IMR-90 (cell line): ENCODE data around the gene NFKB1. TPM values are rescaled to one million over a fixed set of nuclear protein-coding genes. Genes with fewer than 3 reads are reported as not detected.
A peak's percentile ranks its signal among the peaks of the same experiment; 100 is the strongest.

Experiments
- ATAC-seq: fragments of 200-7000 bp; cut with Tn5 transposase; 2 replicates; pipeline ENCODE4 v1.9.1; 2020; ENCODE audit warnings: low read depth, mild to moderate bottlenecking, moderate library complexity
- BruUV-seq: library from RNA; stranded (reverse); fragments of 400-500 nt; replicated peaks from 2 replicates; lab custom pipeline; 2021; lab: Mats Ljungman, UMichigan
- CTCF ChIA-PET: fragments of 300-600 bp; formaldehyde crosslinking; extraction: SDS; loops from one replicate; lab custom pipeline; 2021; ENCODE audit warnings: antibody characterized with exemption; lab: Yijun Ruan, JAX
- POLR2A ChIA-PET: fragments of 300-600 bp; sonication (Branson Sonifier 250); formaldehyde crosslinking; loops from one replicate; lab custom pipeline; 2022; ENCODE audit warnings: antibody characterized with exemption; ENCODE audit not compliant: unreplicated experiment; lab: Charles Lee
- DNase-seq: peaks from one replicate; pipeline ENCODE4 v3.0.0; 2013
- H2AFZ ChIP-seq: replicated peaks from 2 replicates; pipeline ENCODE3; 2013; ENCODE audit warnings: low read length, mild to moderate bottlenecking; ENCODE audit not compliant: poor library complexity
- H2AK5ac ChIP-seq: 2 replicates; pipeline ENCODE4 v1.6.1; 2013; ENCODE audit warnings: low read depth, low read length, inconsistent platforms
- H2AK9ac ChIP-seq: replicated peaks from 2 replicates; pipeline ENCODE3; 2013; ENCODE audit warnings: mild to moderate bottlenecking, low read depth, low read length, moderate library complexity; ENCODE audit not compliant: poor library complexity
- H2BK120ac ChIP-seq: 2 replicates; pipeline ENCODE4 v1.6.1; 2013; ENCODE audit warnings: low read depth, low read length, inconsistent platforms
- H2BK15ac ChIP-seq: 3 replicates; pipeline ENCODE4 v1.6.1; 2013; ENCODE audit warnings: low read depth, low read length, inconsistent platforms
- H2BK20ac ChIP-seq: 2 replicates; pipeline ENCODE4 v1.6.1; 2013; ENCODE audit warnings: low read depth, mild to moderate bottlenecking, inconsistent platforms, low read length, moderate library complexity
- H2BK5ac ChIP-seq: 2 replicates; pipeline ENCODE4 v1.6.1; 2013; ENCODE audit warnings: mild to moderate bottlenecking, low read depth, low read length, inconsistent platforms; ENCODE audit not compliant: poor library complexity, severe bottlenecking
- H3K14ac ChIP-seq: replicated peaks from 2 replicates; pipeline ENCODE4 v1.6.1; 2013; ENCODE audit warnings: low read depth, low read length, inconsistent platforms
- H3K18ac ChIP-seq: 2 replicates; pipeline ENCODE4 v1.6.1; 2013; ENCODE audit warnings: low read depth, low read length, control low read depth
- H3K23ac ChIP-seq: 2 replicates; pipeline ENCODE4 v1.6.1; 2013; ENCODE audit warnings: low read depth, low read length, inconsistent platforms
- H3K27ac ChIP-seq: 2 replicates; pipeline ENCODE4 v1.5.1; 2013; ENCODE audit warnings: mild to moderate bottlenecking, control low read depth, low read length; ENCODE audit not compliant: insufficient read depth
- H3K27me3 ChIP-seq: 2 replicates; pipeline ENCODE4 v1.6.1; 2013; ENCODE audit warnings: low read length; ENCODE audit not compliant: control insufficient read depth, insufficient read depth
- H3K36me3 ChIP-seq: 2 replicates; pipeline ENCODE4 v1.6.1; 2013; ENCODE audit warnings: low read length, mixed read lengths; ENCODE audit not compliant: control insufficient read depth, insufficient read depth
- H3K4ac ChIP-seq: 2 replicates; pipeline ENCODE4 v1.6.1; 2013; ENCODE audit warnings: low read depth, low read length, inconsistent platforms
- H3K4me1 ChIP-seq: 2 replicates; pipeline ENCODE4 v1.6.1; 2013; ENCODE audit warnings: low read length, mixed read lengths; ENCODE audit not compliant: control insufficient read depth, insufficient read depth
- H3K4me2 ChIP-seq: 2 replicates; pipeline ENCODE4 v1.6.1; 2013; ENCODE audit warnings: low read depth, mild to moderate bottlenecking, control low read depth, low read length, moderate library complexity
- H3K4me3 ChIP-seq: 2 replicates; pipeline ENCODE4 v1.5.1; 2013; ENCODE audit warnings: low read depth, mild to moderate bottlenecking, control low read depth, low read length, moderate library complexity; ENCODE audit not compliant: insufficient read depth
- H3K56ac ChIP-seq: 2 replicates; pipeline ENCODE4 v1.6.1; 2013; ENCODE audit warnings: low read length, inconsistent platforms; ENCODE audit not compliant: insufficient read depth; ENCODE audit errors: extremely low read depth
- H3K79me1 ChIP-seq, 2 experiments: 2 replicates each; pipeline ENCODE4 v1.6.1; 2013; ENCODE audit warnings: low read length in 2 of 2, inconsistent platforms in 1 of 2, low read depth in 1 of 2
- H3K9ac ChIP-seq: 2 replicates; pipeline ENCODE4 v1.6.1; 2013; ENCODE audit warnings: low read depth, low read length, control low read depth
- H3K9me1 ChIP-seq: 2 replicates; pipeline ENCODE4 v1.6.1; 2013; ENCODE audit warnings: low read length, inconsistent platforms; ENCODE audit not compliant: insufficient read depth
- H3K9me3 ChIP-seq: 2 replicates; pipeline ENCODE4 v1.6.1; 2013; ENCODE audit warnings: low read length; ENCODE audit not compliant: control insufficient read depth, insufficient read depth
- H4K20me1 ChIP-seq: 2 replicates; pipeline ENCODE4 v1.6.1; 2013; ENCODE audit warnings: low read length, inconsistent platforms; ENCODE audit not compliant: insufficient read depth
- H4K5ac ChIP-seq: 2 replicates; pipeline ENCODE4 v1.6.1; 2013; ENCODE audit warnings: mild to moderate bottlenecking, low read depth, low read length, control low read depth
- H4K8ac ChIP-seq, 2 experiments: 2 replicates each; pipeline ENCODE4 v1.6.1; 2013; ENCODE audit warnings: low read depth in 2 of 2, low read length in 2 of 2, control low read depth in 1 of 2, inconsistent platforms in 1 of 2
- H4K91ac ChIP-seq: 2 replicates; pipeline ENCODE4 v1.6.1; 2013; ENCODE audit warnings: low read depth, low read length, inconsistent platforms; ENCODE audit not compliant: insufficient read depth
- CEBPB ChIP-seq: IDR thresholded peaks from 2 replicates; pipeline ENCODE4 v1.6.1; 2012; ENCODE audit warnings: low read depth, low read length, improper control_type of control experiment
- FOS ChIP-seq: fragments of 150-350 bp; IDR thresholded peaks from 2 replicates; pipeline ENCODE4 v1.6.1; 2016; ENCODE audit warnings: low read depth, low read length
- MAZ ChIP-seq: IDR thresholded peaks from 2 replicates; pipeline ENCODE4 v1.6.1; 2012; ENCODE audit warnings: low read depth, mild to moderate bottlenecking, low read length, improper control_type of control experiment, moderate library complexity, borderline replicate concordance
- MXI1 ChIP-seq: IDR thresholded peaks from 2 replicates; pipeline ENCODE4 v1.6.1; 2012; ENCODE audit warnings: low read depth, mild to moderate bottlenecking, low read length, moderate library complexity, borderline replicate concordance
- POLR2A ChIP-seq: IDR thresholded peaks from 2 replicates; pipeline ENCODE4 v1.6.1; 2012; ENCODE audit warnings: mild to moderate bottlenecking, low read depth, low read length
- RFX5 ChIP-seq: IDR thresholded peaks from 2 replicates; pipeline ENCODE4 v1.8.0; 2012; ENCODE audit warnings: low read depth, mild to moderate bottlenecking, low read length, moderate library complexity
- USF2 ChIP-seq: fragments of 150-350 bp; IDR thresholded peaks from 2 replicates; pipeline ENCODE4 v1.6.1; 2017; ENCODE audit warnings: mild to moderate bottlenecking, antibody characterized with exemption, low read length, low read depth
- WGBS, 2 experiments: methylation state at CpG; one replicate each; pipeline versions ENCODE4 v1.1.5 to v1.1.7; 2013; ENCODE audit warnings: missing lambda C conversion rate in 2 of 2; ENCODE audit not compliant: insufficient read length in 1 of 2; ENCODE audit errors: extremely low coverage in 2 of 2; 5-methylcytosine and 5-hydroxymethylcytosine counted together
- dilution Hi-C: fragments of 300-500 bp; cut with HindIII; formaldehyde crosslinking; loops from one replicate; pipeline ENCODE4 v1.14.3; 2018; ENCODE audit warnings: low sequenced_read_pairs; ENCODE audit not compliant: unreplicated experiment
- in situ Hi-C: fragments of 300-500 bp; cut with MboI; formaldehyde crosslinking; loops from 3 replicates; pipeline ENCODE4 v1.14.3; 2019; ENCODE audit warnings: low sequenced_read_pairs, inconsistent platforms, mixed read lengths
- intact Hi-C: fragments of 100-400 bp; cut with micrococcal nuclease; formaldehyde crosslinking; loops from 2 replicates; pipeline ENCODE4 v1.10.0; 2022
- polyA plus RNA-seq, 3 experiments: library from polyadenylated mRNA; depleted of rRNA; stranded (reverse); fragments of >200 nt; gene quantifications; 2 replicates each; pipeline ENCODE4 v1.2.3, GENCODE V29; 2012; ENCODE audit warnings: low replicate concordance in 1 of 3
- total RNA-seq: library from RNA; depleted of rRNA; stranded (reverse); fragments of >200 nt; gene quantifications from 2 replicates; pipeline ENCODE4 v1.2.3, GENCODE V29; 2012; rRNA removed

The NFKB1 gene
- total and polyA plus RNA-seq, 2 of the 4 experiments (the other 2 are of a cell fraction) = 19.8 to 24.6 TPM

- no peaks in the 10 kb centered on the region for H3K9me3 ChIP-seq
- H2BK20ac ChIP-seq = no peak overlapping the region
- POLR2A ChIA-PET = no interaction called here
- no peak for ATAC-seq
- no peak overlapping the region for H2AK9ac ChIP-seq
- H2BK5ac ChIP-seq = no peak overlapping the region
- no peak overlapping the region for H2BK15ac ChIP-seq
- H3K27ac ChIP-seq = no peak overlapping the region
- H3K36me3 ChIP-seq = peaks cover 18% of the 10 kb centered on the region
- no peak overlapping the region for H3K18ac ChIP-seq
- H3K14ac ChIP-seq = no peak overlapping the region
- TF ChIP-seq USF2 (no peak), MXI1 (no peak), MAZ (no peak), POLR2A (no peak), RFX5 (no peak), FOS (no peak), CEBPB (no peak)
- no CpG with 5 or more reads among the region's 3 CpGs for WGBS, 2 experiments
- H3K56ac ChIP-seq = no peak overlapping the region
- no peaks in the 10 kb centered on the region; the same call in 1 of the 2 replicates for H3K4me1 ChIP-seq
- H2BK120ac ChIP-seq = no peak overlapping the region
- CTCF ChIA-PET = no interaction called here
- H4K5ac ChIP-seq = peak overlapping the region; percentile 42; the same call in 1 of the 2 replicates
- no peaks in the 10 kb centered on the region for H4K20me1 ChIP-seq
- intact Hi-C loops (no loop called here), dilution Hi-C loops (no loop called here), in situ Hi-C loops (no loop called here)
- H3K9me1 ChIP-seq = 0 out of 2 replicates have a peak, but pooled peaks cover 3% of the 10 kb centered on the region
- no peak overlapping the region for H4K91ac ChIP-seq
- H3K4me3 ChIP-seq = no peak overlapping the region
- 0 out of 2 replicates have a peak overlapping the region, but pooled peaks have one; percentile 21 for H3K4ac ChIP-seq
- H3K4me2 ChIP-seq = no peak overlapping the region
- H3K9ac ChIP-seq = no peak overlapping the region
- no TSS peak for BruUV-seq
- 0 out of 4 replicates have a peak, but pooled peaks cover 0 to 6% of the 10 kb centered on the region in 2 experiments for H3K79me1 ChIP-seq
- no peak overlapping the region; the same call in 1 of the 2 replicates for H3K23ac ChIP-seq
- H2AK5ac ChIP-seq = no peak overlapping the region
- H2AFZ ChIP-seq = no peak overlapping the region
- no peaks in the 10 kb centered on the region for H3K27me3 ChIP-seq
- DNase-seq = peak; percentile 2
- H4K8ac ChIP-seq = peak overlapping the region in 1 of 2 experiments; percentile 48; a peak in 1 of 4 replicates
Measured at GRCh38 chr4:102665527-102665926, 164.4 kb downstream of the NFKB1 start.

Other genes with a start within 250 kb of the NFKB1 start
- 0.18 and 0.28 TPM in 2 replicates for gene SLC39A8, start 155.9 kb upstream of the NFKB1 start, total RNA-seq
- 0.05 TPM in 1 of 2 replicates, not detected in the other for gene SLC39A8, start 155.9 kb upstream of the NFKB1 start, polyA plus RNA-seq (2012; rRNA removed)